Stomach smooth muscle (tissue), 2 donors: ENCODE data around the gene AGBL4.

Source experiments
- H3K27ac ChIP-seq: one replicate; pipeline ENCODE4 v1.7.0; 2013; ENCODE audit warnings: mild to moderate bottlenecking, low read length, inconsistent platforms
- H3K27me3 ChIP-seq, 2 donors: one replicate each; pipeline ENCODE4 v1.7.0; 2013; ENCODE audit warnings: low read length in 2 of 2; ENCODE audit not compliant: insufficient read depth in 2 of 2, control insufficient read depth in 1 of 2
- H3K36me3 ChIP-seq, 2 donors: one replicate each; pipeline ENCODE4 v1.7.0; 2013; ENCODE audit warnings: low read length in 2 of 2; ENCODE audit not compliant: control insufficient read depth in 2 of 2, insufficient read depth in 2 of 2
- H3K4me1 ChIP-seq: one replicate; pipeline ENCODE4 v1.7.0; 2013; ENCODE audit warnings: low read length; ENCODE audit not compliant: control insufficient read depth, insufficient read depth
- H3K4me3 ChIP-seq, 2 donors: one replicate each; pipeline ENCODE4 v1.7.0; 2013; ENCODE audit warnings: low read length in 2 of 2
- H3K9ac ChIP-seq, 2 donors: one replicate each; pipeline ENCODE4 v1.7.0; 2013; ENCODE audit warnings: low read length in 2 of 2, mild to moderate bottlenecking in 1 of 2
- H3K9me3 ChIP-seq, 2 donors: one replicate each; pipeline ENCODE4 v1.7.0; 2013; ENCODE audit warnings: low read length in 2 of 2; ENCODE audit not compliant: control insufficient read depth in 2 of 2
- donor health status: healthy.
- donor health status: Pancreatic carcinoma.

AGBL4 gene

DNA sequence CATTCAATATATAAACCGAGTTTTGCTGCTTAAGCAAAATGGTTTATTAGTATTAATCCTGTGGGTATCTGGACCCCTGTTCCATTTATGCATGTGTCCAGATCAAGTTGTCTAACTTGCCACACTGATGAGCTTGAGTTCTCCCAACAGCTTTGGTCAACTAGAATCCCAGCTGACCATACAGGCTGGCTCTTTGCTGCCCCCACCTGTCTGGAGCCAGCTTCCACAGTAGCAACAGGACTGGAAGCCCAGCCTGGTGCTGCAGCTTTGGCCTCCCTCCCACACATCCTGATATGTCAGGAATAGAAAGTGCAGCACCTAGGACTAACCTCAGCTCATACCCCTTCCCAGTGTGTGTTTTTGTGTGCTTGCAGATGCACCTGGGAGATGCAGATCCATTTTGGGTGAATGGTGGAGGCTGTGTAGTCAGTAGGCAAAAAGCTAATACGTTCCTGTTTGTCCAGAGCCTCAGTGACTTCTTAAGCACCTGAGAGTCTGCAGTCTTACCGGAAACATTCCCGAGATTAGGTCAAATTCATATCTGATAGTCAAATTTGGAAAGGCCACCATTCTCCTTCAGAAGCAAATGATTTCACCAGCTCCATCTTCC lies 1206.1 kb downstream of the AGBL4 start:
- H3K27me3 ChIP-seq, result no peaks in the 10 kb centered on the region
- no peaks in the 10 kb centered on the region for H3K9me3 ChIP-seq
- no peak overlapping the region for H3K9ac ChIP-seq
- H3K4me3 ChIP-seq, result no peak overlapping the region
- no peaks in the 10 kb centered on the region for H3K4me1 ChIP-seq
- no peak overlapping the region for H3K27ac ChIP-seq
- no peaks in the 10 kb centered on the region for H3K36me3 ChIP-seq

- Histone ChIP-seq H3K4me1 (peaks cover 20% of the 10 kb centered on the region), H3K36me3 (no peaks in the 10 kb centered on the region), H3K27me3 (no peaks in the 10 kb centered on the region), H3K9me3 (no peaks in the 10 kb centered on the region), H3K4me3 (no peak overlapping the region), H3K9ac (no peak overlapping the region), H3K27ac (peak overlapping the region; percentile 13)
These were observed 1213.0 kb downstream of the AGBL4 start for GRCh38 chr1:48810740-48811139.

DNA sequence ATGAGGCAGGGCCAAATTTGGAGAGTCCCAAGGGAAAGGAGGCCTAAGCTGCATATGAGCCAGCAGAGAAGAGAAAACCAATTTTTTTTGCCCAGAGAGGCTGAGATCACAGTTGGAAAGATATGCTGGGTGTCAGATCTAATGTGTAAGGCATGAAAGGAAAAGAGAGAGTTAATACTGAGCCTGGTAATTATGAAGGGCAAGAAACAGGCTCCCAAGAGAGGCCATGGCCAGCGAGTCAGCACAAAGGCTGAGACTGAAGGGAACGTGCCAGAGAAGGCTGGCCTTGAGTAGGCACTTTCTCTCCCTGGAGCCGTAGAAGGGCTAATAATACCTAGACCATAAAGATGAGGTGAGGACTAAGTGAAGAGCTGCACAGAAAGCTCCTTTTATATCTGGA lies 1215.3 kb downstream of the AGBL4 start:
- Histone ChIP-seq H3K4me3 (no peak overlapping the region), H3K9me3 (no peaks in the 10 kb centered on the region), H3K27me3 (no peaks in the 10 kb centered on the region), H3K27ac (no peak overlapping the region), H3K9ac (no peak overlapping the region), H3K4me1 (peaks cover 20% of the 10 kb centered on the region), H3K36me3 (no peaks in the 10 kb centered on the region)

- no peaks in the 10 kb centered on the region for H3K27me3 ChIP-seq
- H3K9me3 ChIP-seq, result no peaks in the 10 kb centered on the region
- H3K9ac ChIP-seq, result no peak overlapping the region
- no peak overlapping the region for H3K4me3 ChIP-seq
- H3K36me3 ChIP-seq, result no peaks in the 10 kb centered on the region
- peaks cover 20% of the 10 kb centered on the region for H3K4me1 ChIP-seq
- H3K27ac ChIP-seq, result no peak overlapping the region
These were observed 1216.0 kb downstream of the AGBL4 start for GRCh38 chr1:48807554-48808260.

- no peaks in the 10 kb centered on the region for H3K9me3 ChIP-seq
- no peak overlapping the region for H3K9ac ChIP-seq
- H3K4me3 ChIP-seq, result no peak overlapping the region
- H3K27me3 ChIP-seq, result no peaks in the 10 kb centered on the region
- peaks cover 11% of the 10 kb centered on the region for H3K4me1 ChIP-seq
- H3K36me3 ChIP-seq, result no peaks in the 10 kb centered on the region
- no peak overlapping the region for H3K27ac ChIP-seq
These were observed 1220.3 kb downstream of the AGBL4 start for GRCh38 chr1:48803474-48803873.

GRCh38 chr1:48794816-48795215 lies 1228.9 kb downstream of the AGBL4 start:
- H3K27me3 ChIP-seq, result no peaks in the 10 kb centered on the region
- no peaks in the 10 kb centered on the region for H3K9me3 ChIP-seq
- peaks cover 4% of the 10 kb centered on the region for H3K4me1 ChIP-seq
- H3K4me3 ChIP-seq, result no peak overlapping the region
- no peak overlapping the region for H3K9ac ChIP-seq
- H3K27ac ChIP-seq, result no peak overlapping the region
- H3K36me3 ChIP-seq, result no peaks in the 10 kb centered on the region

- H3K9me3 ChIP-seq, result no peaks in the 10 kb centered on the region
- H3K9ac ChIP-seq, result no peak overlapping the region
- no peaks in the 10 kb centered on the region for H3K27me3 ChIP-seq
- H3K4me3 ChIP-seq, result no peak overlapping the region
- peaks cover 4% of the 10 kb centered on the region for H3K4me1 ChIP-seq
- H3K27ac ChIP-seq, result no peak overlapping the region
- no peaks in the 10 kb centered on the region for H3K36me3 ChIP-seq
These were observed 1229.9 kb downstream of the AGBL4 start for GRCh38 chr1:48793863-48794262.

DNA sequence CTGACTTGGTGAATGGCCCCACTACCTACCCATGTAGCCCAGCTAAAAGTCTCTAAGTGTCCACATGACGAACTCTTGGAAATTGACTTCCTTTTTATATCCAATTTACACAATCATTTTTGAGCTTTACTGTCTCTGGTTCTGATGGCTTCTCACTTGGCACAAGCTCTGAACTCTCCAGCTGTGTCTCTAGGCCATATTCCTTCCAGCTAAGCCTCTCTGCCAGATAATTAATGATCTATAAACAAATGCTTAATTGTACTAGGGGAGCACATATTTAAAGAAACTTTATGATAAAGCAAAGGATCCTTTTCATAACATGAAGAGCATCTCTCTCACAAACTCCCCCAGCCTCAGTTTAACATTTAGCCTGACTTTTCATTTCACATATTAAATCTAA lies 1230.8 kb downstream of the AGBL4 start:
- Histone ChIP-seq H3K36me3 (no peaks in the 10 kb centered on the region), H3K4me3 (no peak overlapping the region), H3K27ac (no peak overlapping the region), H3K4me1 (peaks cover 4% of the 10 kb centered on the region), H3K9ac (no peak overlapping the region), H3K27me3 (no peaks in the 10 kb centered on the region), H3K9me3 (no peaks in the 10 kb centered on the region)

DNA sequence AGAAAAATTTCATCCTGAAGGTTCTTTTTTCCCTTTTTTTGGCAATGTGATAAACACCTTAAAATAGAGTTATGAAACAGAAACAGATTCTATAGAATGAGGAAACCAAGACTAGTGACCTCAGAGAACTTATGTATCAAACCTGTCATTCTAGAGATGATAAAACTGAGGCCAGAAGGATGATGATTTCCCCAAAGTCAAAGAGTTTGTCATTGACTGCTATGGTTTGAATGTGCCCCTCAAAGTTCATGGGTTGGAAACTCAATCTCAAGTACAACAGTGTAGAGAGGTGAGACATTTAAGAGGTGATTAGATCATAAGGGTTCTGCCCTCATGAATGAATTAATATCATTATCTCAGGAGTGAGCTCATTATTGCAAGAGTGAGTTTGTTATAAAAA lies 1233.4 kb downstream of the AGBL4 start:
- no peak overlapping the region for H3K9ac ChIP-seq
- H3K27ac ChIP-seq, result peak overlapping the region; percentile 84
- H3K9me3 ChIP-seq, result no peaks in the 10 kb centered on the region
- no peaks in the 10 kb centered on the region for H3K27me3 ChIP-seq
- H3K4me3 ChIP-seq, result no peak overlapping the region
- H3K4me1 ChIP-seq, result peaks cover 4% of the 10 kb centered on the region
- no peaks in the 10 kb centered on the region for H3K36me3 ChIP-seq

- peak overlapping the region in 1 of 2 donors; percentile 14 for H3K9ac ChIP-seq
- peaks cover 4% of the 10 kb centered on the region for H3K4me1 ChIP-seq
- H3K9me3 ChIP-seq, result no peaks in the 10 kb centered on the region
- no peaks in the 10 kb centered on the region for H3K27me3 ChIP-seq
- H3K27ac ChIP-seq, result peak overlapping the region; percentile 84
- no peaks in the 10 kb centered on the region for H3K36me3 ChIP-seq
- no peak overlapping the region for H3K4me3 ChIP-seq
These were observed 1233.9 kb downstream of the AGBL4 start for GRCh38 chr1:48789903-48790302.

GRCh38 chr1:48785869-48786268 lies 1237.9 kb downstream of the AGBL4 start:
- Histone ChIP-seq H3K27me3 (no peaks in the 10 kb centered on the region), H3K9me3 (no peaks in the 10 kb centered on the region), H3K9ac (no peak overlapping the region), H3K27ac (no peak overlapping the region), H3K4me1 (peaks cover 2% of the 10 kb centered on the region), H3K36me3 (no peaks in the 10 kb centered on the region), H3K4me3 (no peak overlapping the region)
